Left lung (tissue), 10 donors: ENCODE data around the gene SCMH1. TPM values are rescaled to one million over a fixed set of nuclear protein-coding genes. Genes with fewer than 3 reads are reported as not detected.

Experiments used
- ATAC-seq: fragments of 200-7000 bp; cut with Tn5 transposase; one replicate; pipeline ENCODE4 v1.9.1; 2020; ENCODE audit warnings: moderate library complexity
- DNase-seq, 4 donors: peaks; one replicate each; pipeline ENCODE4 v3.0.0-alpha.2; 2013 to 2020
- H3K27ac ChIP-seq, 2 donors: fragments of 200-600 bp; sonication (generic) in 1 of 2; one replicate each; pipeline versions ENCODE4 v1.5.0 to v1.8.0; 2020 to 2021
- H3K27me3 ChIP-seq, 2 donors: fragments of 200-600 bp; sonication (generic) in 1 of 2; one replicate each; pipeline versions ENCODE4 v1.5.0 to v1.8.0; 2020 to 2021
- H3K36me3 ChIP-seq, 2 donors: fragments of 200-600 bp; sonication (generic) in 1 of 2; one replicate each; pipeline versions ENCODE4 v1.5.0 to v1.8.0; 2020 to 2021
- H3K4me1 ChIP-seq, 2 donors: fragments of 200-600 bp; one replicate each; pipeline ENCODE4 v1.8.0; 2021
- H3K4me3 ChIP-seq, 2 donors: fragments of 200-600 bp; sonication (generic) in 1 of 2; one replicate each; pipeline versions ENCODE4 v1.5.0 to v1.8.0; 2020 to 2021; ENCODE audit warnings: mild to moderate bottlenecking in 1 of 2
- H3K9me3 ChIP-seq, 2 donors: fragments of 200-600 bp; sonication (generic) in 1 of 2; one replicate each; pipeline versions ENCODE4 v1.5.0 to v1.8.0; 2020 to 2021
- CTCF ChIP-seq, 2 donors: fragments of 200-600 bp; sonication (generic) in 1 of 2; IDR thresholded peaks; one replicate each; pipeline versions ENCODE4 v1.5.0 to v1.8.0; 2021; ENCODE audit warnings: antibody characterized with exemption in 2 of 2
- intact Hi-C, 2 donors: fragments of 100-400 bp; cut with DNase I; formaldehyde crosslinking; loops; one replicate each; pipeline versions ENCODE4 v1.11.2 to v1.14.2; 2022
- polyA plus RNA-seq, 6 donors: library from polyadenylated mRNA; unstranded; fragments of 120-200 nt; gene quantifications; one replicate each; pipeline ENCODE4 v1.2.1, GENCODE V29; 2013; ENCODE audit not compliant: insufficient read length in 6 of 6
- total RNA-seq, 2 donors: library from RNA; stranded (reverse); fragmentation: NEBNext Ultra II Directional; extraction: Animal tissue kit (Norgen Biotek cat#: 25700); gene quantifications; one replicate each; pipeline ENCODE4 v1.2.1, GENCODE V29; 2021
- donor health status: DM: no; HTN: yes; CAD: no.
- donor health status: DM: no; HTN: no; CAD: no.

SCMH1 gene
- total and polyA plus RNA-seq, 8 donors: 27.8 to 56.1 (median 44.3) TPM

GRCh38 chr1:40980453-40981121 lies 261.5 kb downstream of the SCMH1 start:
- peak overlapping the region; percentile 87 to 90 for H3K27ac ChIP-seq
- H3K27me3 ChIP-seq: no peaks in the 10 kb centered on the region
- H3K4me1 ChIP-seq: peaks cover 13 to 46% of the 10 kb centered on the region in 2 donors
- DNase-seq (no peak), ATAC-seq (no peak)
- H3K4me3 ChIP-seq: peak overlapping the region; percentile 78 to 81
- TF ChIP-seq CTCF (IDR thresholded peaks at IDR 0.05): no peak
- peaks cover 0 to 22% of the 10 kb centered on the region in 2 donors for H3K36me3 ChIP-seq
- intact Hi-C loops: no loop called here
- no peaks in the 10 kb centered on the region for H3K9me3 ChIP-seq

- Histone ChIP-seq H3K9me3 (no peaks in the 10 kb centered on the region), H3K27me3 (no peaks in the 10 kb centered on the region), H3K4me3 (peak overlapping the region; percentile 78 to 81), H3K4me1 (peaks cover 13 to 41% of the 10 kb centered on the region in 2 donors), H3K27ac (peak overlapping the region; percentile 87 to 90), H3K36me3 (peaks cover 0 to 16% of the 10 kb centered on the region in 2 donors)
- ATAC-seq: peak; percentile 1
- TF ChIP-seq CTCF (IDR thresholded peaks at IDR 0.05): no peak
- peak in 1 of 4 donors; percentile 86 for DNase-seq
- intact Hi-C loops: no loop called here
Measured at GRCh38 chr1:40980068-40980452, 262.0 kb downstream of the SCMH1 start.

DNA sequence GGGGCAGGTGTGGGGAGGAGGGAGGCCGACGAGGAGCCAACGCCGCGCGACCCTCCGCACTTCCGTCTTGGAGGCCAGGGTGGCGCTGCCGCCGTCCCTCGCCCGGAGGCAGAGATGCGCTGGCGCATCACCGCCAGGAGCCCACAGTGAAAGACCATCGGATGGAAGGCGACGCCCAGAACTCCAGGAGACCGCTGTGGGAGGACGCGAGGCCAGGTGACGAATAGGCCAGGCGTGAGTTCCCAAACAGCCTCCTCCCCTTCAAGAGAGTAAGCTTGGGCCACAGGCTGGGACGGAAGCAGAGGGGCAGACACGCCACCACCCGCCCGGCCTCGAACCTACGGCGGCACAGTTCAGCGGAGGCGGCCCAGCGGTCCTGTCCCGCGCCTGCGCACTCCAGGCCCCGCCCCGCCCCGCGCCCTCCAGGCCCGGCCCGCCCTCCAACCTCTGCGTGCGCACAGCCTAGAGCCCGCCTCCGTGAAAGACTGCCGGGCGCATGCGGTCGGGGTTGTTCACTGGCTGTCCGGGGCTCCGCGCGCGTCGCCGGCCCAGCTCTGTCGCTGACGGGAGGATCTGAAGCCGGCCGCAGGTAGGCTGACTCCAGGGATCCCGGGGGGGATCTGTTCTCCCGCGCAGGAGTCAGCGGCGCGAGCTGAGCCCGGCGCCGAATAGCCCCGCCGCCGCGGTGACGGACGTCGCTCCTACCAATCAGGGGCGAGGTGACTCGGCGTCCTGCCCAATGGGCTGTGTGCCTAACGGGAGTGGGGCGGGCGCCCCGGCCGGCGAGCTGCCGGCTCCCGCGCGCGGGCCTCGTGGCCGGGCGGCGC lies 262.7 kb downstream of the SCMH1 start, which contains the start of gene CTPS1:
CTPS1 (plus strand) TSS at position 456 of the 827 bp plus-strand sequence. CDS start 3,595 bp downstream, outside the sequence.
- Histone ChIP-seq H3K36me3 (peaks cover 0 to 10% of the 10 kb centered on the region in 2 donors), H3K27ac (peak within 1 kb of the TSS; percentile 87 to 90), H3K9me3 (no peaks in the 10 kb centered on the region), H3K4me1 (peaks cover 13 to 35% of the 10 kb centered on the region in 2 donors), H3K4me3 (peak within 1 kb of the TSS; percentile 78 to 81), H3K27me3 (no peaks in the 10 kb centered on the region)
- intact Hi-C loops: no loop called here
- DNase-seq (peak; percentile 94 to 98 (median 96)), ATAC-seq (peak; percentile 94)
- TF ChIP-seq CTCF (IDR thresholded peaks at IDR 0.05): peak in 1 of 2 donors; percentile 6

DNA sequence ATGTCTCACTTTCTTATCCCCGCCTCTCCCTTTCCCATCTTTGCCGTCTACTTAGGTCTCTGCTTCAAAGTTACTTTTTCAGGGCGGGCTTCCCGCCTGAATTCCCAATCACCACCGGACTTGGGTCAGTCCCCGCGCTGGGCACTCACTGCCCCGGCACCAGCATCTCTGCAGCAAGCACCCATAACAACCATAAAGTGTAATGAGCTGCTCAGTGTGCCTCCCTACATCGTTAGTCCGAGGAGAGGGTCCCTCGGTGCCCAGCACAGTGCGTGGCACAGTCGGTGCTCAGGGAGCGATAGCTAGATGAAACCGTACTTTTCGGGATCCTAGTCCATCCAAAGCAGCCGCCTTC lies 263.2 kb downstream of the SCMH1 start:
- no peak for ATAC-seq
- H3K27ac ChIP-seq: peak overlapping the region; percentile 87 to 90

More for the DNA sequence above, 263.2 kb downstream of the SCMH1 start:
- DNase-seq: no peak
- intact Hi-C loops: no loop called here
- H3K4me1 ChIP-seq: peaks cover 13 to 30% of the 10 kb centered on the region in 2 donors
- no peaks in the 10 kb centered on the region for H3K27me3 ChIP-seq
- no peaks in the 10 kb centered on the region for H3K9me3 ChIP-seq
- peak overlapping the region; percentile 78 to 81 for H3K4me3 ChIP-seq
- peaks cover 0 to 4% of the 10 kb centered on the region in 2 donors for H3K36me3 ChIP-seq
- no peak for TF ChIP-seq CTCF (IDR thresholded peaks at IDR 0.05)
